GM12878 (cell line): ENCODE measurements around the gene PTP4A1. TPM values are rescaled to one million over a fixed set of nuclear protein-coding genes. Genes with fewer than 3 reads are reported as not detected.

Experiments
- ATAC-seq: fragments of 200-7000 bp; cut with Tn5 transposase; 3 replicates; pipeline ENCODE4 v1.9.1; 2020; ENCODE audit warnings: mild to moderate bottlenecking, moderate library complexity
- BruUV-seq: library from RNA; stranded (reverse); fragments of 400-500 nt; replicated peaks from 2 replicates; lab custom pipeline; 2021; lab: Mats Ljungman, UMichigan
- CTCF ChIA-PET: fragments of 300-600 bp; sonication (Branson Sonifier 250); formaldehyde crosslinking; extraction: SDS; loops from one replicate; lab custom pipeline; 2021; ENCODE audit warnings: inconsistent platforms; lab: Yijun Ruan, JAX
- POLR2A ChIA-PET: fragments of 350-600 bp; formaldehyde crosslinking; extraction: SDS; loops from one replicate; lab custom pipeline; 2021; ENCODE audit warnings: inconsistent platforms; lab: Charles Lee
- RAD21 ChIA-PET: fragments of 300-600 bp; sonication (Branson Sonifier 250); formaldehyde crosslinking; loops from one replicate; lab custom pipeline; 2023; ENCODE audit warnings: antibody characterized with exemption; ENCODE audit not compliant: unreplicated experiment; lab: Charles Lee
- SMC1A ChIA-PET: fragments of 300-600 bp; sonication (Branson Sonifier 250); formaldehyde crosslinking; loops from one replicate; lab custom pipeline; 2023; ENCODE audit not compliant: unreplicated experiment, uncharacterized antibody; lab: Charles Lee
- DNase-seq: peaks from one replicate; pipeline ENCODE4 v3.0.0-alpha.2; 2011; ENCODE audit warnings: low read depth, low spot score
- FAIRE-seq: peaks from 3 replicates; lab custom pipeline; 2011; peaks lifted over from hg19 to GRCh38; lab: Jason Lieb, UNC
- H2AFZ ChIP-seq: 2 replicates; pipeline ENCODE4 v1.6.0; 2011; ENCODE audit warnings: low read depth, low read length, control low read depth; ENCODE audit not compliant: control insufficient read depth
- H3K27ac ChIP-seq: 2 replicates; pipeline ENCODE4 v1.5.1; 2011; ENCODE audit warnings: control low read depth; ENCODE audit not compliant: control insufficient read depth, insufficient read depth
- H3K27me3 ChIP-seq, 2 experiments: replicated peaks in 1 of 2; 2 replicates each; pipeline versions ENCODE4 v1.6.0 to v1.6.1; 2011; ENCODE audit warnings: low read length in 1 of 2; ENCODE audit not compliant: control insufficient read depth in 2 of 2, insufficient read depth in 2 of 2
- H3K36me3 ChIP-seq, 2 experiments: 2 replicates each; pipeline ENCODE4 v1.5.1; 2011; ENCODE audit warnings: low read length in 1 of 2; ENCODE audit not compliant: control insufficient read depth in 2 of 2, insufficient read depth in 2 of 2
- H3K4me1 ChIP-seq: 2 replicates; pipeline ENCODE4 v1.6.1; 2011; ENCODE audit warnings: mild to moderate bottlenecking, low read length, moderate library complexity, mixed read lengths; ENCODE audit not compliant: control insufficient read depth, insufficient read depth
- H3K4me2 ChIP-seq: 2 replicates; pipeline ENCODE4 v1.6.0; 2011; ENCODE audit warnings: control low read depth; ENCODE audit not compliant: control insufficient read depth, insufficient read depth
- H3K4me3 ChIP-seq: fragments of 200-600 bp; sonication (generic); 2 replicates; pipeline ENCODE4 v1.5.1; 2016
- H3K79me2 ChIP-seq: 2 replicates; pipeline ENCODE4 v1.6.0; 2011; ENCODE audit warnings: low read length; ENCODE audit not compliant: control insufficient read depth, insufficient read depth
- H3K9ac ChIP-seq: 2 replicates; pipeline ENCODE4 v1.8.0; 2011; ENCODE audit warnings: low read length, control low read depth, mixed read lengths; ENCODE audit not compliant: control insufficient read depth, insufficient read depth
- H3K9me3 ChIP-seq: replicated peaks from 3 replicates; pipeline ENCODE4 v1.5.1; 2011; ENCODE audit warnings: mild to moderate bottlenecking, low read length; ENCODE audit not compliant: control insufficient read depth, insufficient read depth
- H4K20me1 ChIP-seq: 2 replicates; pipeline ENCODE4 v1.6.0; 2011; ENCODE audit not compliant: control insufficient read depth, insufficient read depth
- CHD1 ChIP-seq: IDR thresholded peaks from 2 replicates; pipeline ENCODE4 v1.6.1; 2012; ENCODE audit warnings: low read depth, low read length, improper control_type of control experiment
- CHD4 ChIP-seq: fragments of 200-600 bp; sonication (generic); IDR thresholded peaks from 2 replicates; pipeline ENCODE4 v1.6.1; 2016; ENCODE audit warnings: mild to moderate bottlenecking
- ESRRA ChIP-seq: IDR thresholded peaks from 2 replicates; pipeline ENCODE4 v1.6.1; 2012; ENCODE audit warnings: mild to moderate bottlenecking, low read length, improper control_type of control experiment
- FOXK2 ChIP-seq: fragments of 450-650 bp; IDR thresholded peaks from 2 replicates; pipeline ENCODE4 v1.6.1; 2017; ENCODE audit warnings: mild to moderate bottlenecking, moderate library complexity
- HCFC1 ChIP-seq: fragments of 150-350 bp; IDR thresholded peaks from 2 replicates; pipeline ENCODE4 v1.6.1; 2014; ENCODE audit warnings: low read length
- PAX5 ChIP-seq: IDR thresholded peaks from 2 replicates; pipeline ENCODE4 v1.6.1; 2011; ENCODE audit warnings: low read depth, low read length, borderline replicate concordance
- PKNOX1 ChIP-seq: fragments of 450-650 bp; IDR thresholded peaks from 2 replicates; pipeline ENCODE4 v1.6.1; 2016; ENCODE audit warnings: mild to moderate bottlenecking
- RCOR1 ChIP-seq: conservative IDR thresholded peaks from 2 replicates; pipeline ENCODE4 v1.6.1; 2012; ENCODE audit warnings: low read depth, low read length, improper control_type of control experiment
- RELA ChIP-seq: fragments of 450-650 bp; IDR thresholded peaks from 2 replicates; pipeline ENCODE4 v1.8.0; 2014; ENCODE audit warnings: borderline replicate concordance; ENCODE audit not compliant: partially characterized antibody
- TCF3 ChIP-seq: IDR thresholded peaks from 2 replicates; pipeline ENCODE4 v1.6.1; 2012; ENCODE audit warnings: low read depth, mild to moderate bottlenecking, low read length, borderline replicate concordance; ENCODE audit not compliant: insufficient read depth
- ZNF687 ChIP-seq: fragments of 450-650 bp; IDR thresholded peaks from 2 replicates; pipeline ENCODE4 v1.6.1; 2017; ENCODE audit warnings: mild to moderate bottlenecking, moderate library complexity
- WGBS: methylation state at CpG from one replicate; pipeline ENCODE4 v1.1.6; 2016; ENCODE audit warnings: low lambda C conversion rate; ENCODE audit not compliant: insufficient replicate concordance, insufficient coverage; ENCODE audit errors: missing lambda C conversion rate; 5-methylcytosine and 5-hydroxymethylcytosine counted together
- in situ Hi-C: fragments of 300-500 bp; cut with MboI; formaldehyde crosslinking; loops from 9 replicates; pipeline ENCODE4 v1.14.3; 2018; ENCODE audit warnings: mixed read lengths
- intact Hi-C: fragments of 100-400 bp; cut with micrococcal nuclease; formaldehyde crosslinking; loops from one replicate; pipeline ENCODE4 v1.14.2; 2022; ENCODE audit not compliant: unreplicated experiment
- polyA plus RNA-seq, 11 experiments: library from polyadenylated mRNA; depleted of rRNA in 4 of 11; unstranded in 6 of 11; stranded (reverse) in 5 of 11; fragments of >200 nt; fragmentation: Nextera tagmentation in 4 of 11; fragmentation: Illumina TruSeq in 1 of 11; extraction: Ambion mirVana in 4 of 11; extraction: Trizol in 1 of 11; gene quantifications; 1 replicate in 1 of 11; 2 replicates in 10 of 11; pipeline versions ENCODE4 v1.2.1 to v1.2.3, GENCODE V29; 2011 to 2016; ENCODE audit warnings: inconsistent platforms in 2 of 11, missing spikeins in 2 of 11, low read depth in 1 of 11
- total RNA-seq, 4 experiments: library from RNA; depleted of rRNA in 3 of 4; stranded (reverse); fragments of >200 nt in 3 of 4; fragmentation: Illumina TruSeq in 1 of 4; extraction: Trizol in 1 of 4; gene quantifications; 2 replicates each; pipeline versions ENCODE4 v1.2.1 to v1.2.3, GENCODE V29; 2013 to 2021
- TF ChIP-seq, protein P1 (sequence below): fragments of 150-350 bp; IDR thresholded peaks from 2 replicates; pipeline ENCODE4 v1.6.1; 2016; ENCODE audit warnings: low read depth, low read length

Gene PTP4A1
- total and polyA plus RNA-seq, 10 of the 15 experiments (the other 5 are each of a cell fraction or from before 2014, with no cell fraction given): 8.5 to 190 (median 46.4) TPM; not detected in 2

GRCh38 chr6:63581355-63582013, 9.2 kb downstream of the PTP4A1 start:
- intact Hi-C loops (no loop called here), in situ Hi-C loops (no loop called here)
- TF ChIP-seq RELA (no peak), RCOR1 (no peak), CHD1 (no peak), TCF3 (no peak), PKNOX1 (no peak), FOXK2 (no peak), PAX5 (no peak), HCFC1 (no peak), CHD4 (no peak), ZNF687 (no peak), ESRRA (no peak)
- TF ChIP-seq, protein P1, sequence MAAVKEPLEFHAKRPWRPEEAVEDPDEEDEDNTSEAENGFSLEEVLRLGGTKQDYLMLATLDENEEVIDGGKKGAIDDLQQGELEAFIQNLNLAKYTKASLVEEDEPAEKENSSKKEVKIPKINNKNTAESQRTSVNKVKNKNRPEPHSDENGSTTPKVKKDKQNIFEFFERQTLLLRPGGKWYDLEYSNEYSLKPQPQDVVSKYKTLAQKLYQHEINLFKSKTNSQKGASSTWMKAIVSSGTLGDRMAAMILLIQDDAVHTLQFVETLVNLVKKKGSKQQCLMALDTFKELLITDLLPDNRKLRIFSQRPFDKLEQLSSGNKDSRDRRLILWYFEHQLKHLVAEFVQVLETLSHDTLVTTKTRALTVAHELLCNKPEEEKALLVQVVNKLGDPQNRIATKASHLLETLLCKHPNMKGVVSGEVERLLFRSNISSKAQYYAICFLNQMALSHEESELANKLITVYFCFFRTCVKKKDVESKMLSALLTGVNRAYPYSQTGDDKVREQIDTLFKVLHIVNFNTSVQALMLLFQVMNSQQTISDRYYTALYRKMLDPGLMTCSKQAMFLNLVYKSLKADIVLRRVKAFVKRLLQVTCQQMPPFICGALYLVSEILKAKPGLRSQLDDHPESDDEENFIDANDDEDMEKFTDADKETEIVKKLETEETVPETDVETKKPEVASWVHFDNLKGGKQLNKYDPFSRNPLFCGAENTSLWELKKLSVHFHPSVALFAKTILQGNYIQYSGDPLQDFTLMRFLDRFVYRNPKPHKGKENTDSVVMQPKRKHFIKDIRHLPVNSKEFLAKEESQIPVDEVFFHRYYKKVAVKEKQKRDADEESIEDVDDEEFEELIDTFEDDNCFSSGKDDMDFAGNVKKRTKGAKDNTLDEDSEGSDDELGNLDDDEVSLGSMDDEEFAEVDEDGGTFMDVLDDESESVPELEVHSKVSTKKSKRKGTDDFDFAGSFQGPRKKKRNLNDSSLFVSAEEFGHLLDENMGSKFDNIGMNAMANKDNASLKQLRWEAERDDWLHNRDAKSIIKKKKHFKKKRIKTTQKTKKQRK: no peak
- POLR2A ChIA-PET: interaction anchor here (0.7 kb wide), 1 partner anchor 154 kb away, joined by 3 read pairs; no protein-coding TSS in a partner anchor
- ATAC-seq: no peak
- H3K4me1 ChIP-seq: no peaks in the 10 kb centered on the region
- RAD21 ChIA-PET: no interaction called here
- DNase-seq: no peak
- no peak overlapping the region for H3K4me3 ChIP-seq
- H4K20me1 ChIP-seq: no peaks in the 10 kb centered on the region
- no peak for FAIRE-seq
- no peaks in the 10 kb centered on the region for H3K9me3 ChIP-seq
- CTCF ChIA-PET: interaction anchor here (1.0 to 1.2 kb wide), 2 partner anchors 13 to 229 kb away, joined by 3 to 6 read pairs; no protein-coding TSS in a partner anchor
- no TSS peak for BruUV-seq
- H3K27ac ChIP-seq: no peak overlapping the region
- H3K4me2 ChIP-seq: no peak overlapping the region
- H3K36me3 ChIP-seq: peaks cover 3 to 26% of the 10 kb centered on the region in 2 experiments
- WGBS: 100% methylated on average over 2 of the region's 2 CpGs
- H3K9ac ChIP-seq: no peak overlapping the region
- H2AFZ ChIP-seq: no peak overlapping the region
- H3K27me3 ChIP-seq: no peaks in the 10 kb centered on the region
- SMC1A ChIA-PET: interaction anchor here (0.8 to 1.0 kb wide), 2 partner anchors 228 to 818 kb away, joined by 3 to 6 read pairs; no protein-coding TSS in a partner anchor
- H3K79me2 ChIP-seq: peaks cover 13% of the 10 kb centered on the region
